Stimulated activated CD8-positive, alpha-beta memory T cell treated with anti-CD3 and anti-CD28 coated beads, Interleukin-4, amount 100 ng/mL, for 4 hours (primary cell): ENCODE results near the gene KRT82.
"Not testable (repeated sequence)": the region's sequence is repeated elsewhere in the genome, so short reads cannot be mapped to it uniquely, and the experiment has no call there.

Experiments
- DNase-seq, 2 donors: peaks; one replicate each; pipeline ENCODE4 v3.0.0-alpha.2; 2020; ENCODE audit warnings: low read depth in 2 of 2, low spot score in 1 of 2

KRT82 gene

GRCh38 chr12:52413202-52413601 is 7.1 kb upstream of the KRT82 start:
- no peak for DNase-seq

GRCh38 chr12:52411815-52412214 is 5.7 kb upstream of the KRT82 start:
- no peak for DNase-seq

GRCh38 chr12:52410589-52411248 is 4.6 kb upstream of the KRT82 start:
- DNase-seq, result not testable (repeated sequence)

GRCh38 chr12:52407918-52408317 is 1.8 kb upstream of the KRT82 start:
- no peak for DNase-seq

DNA sequence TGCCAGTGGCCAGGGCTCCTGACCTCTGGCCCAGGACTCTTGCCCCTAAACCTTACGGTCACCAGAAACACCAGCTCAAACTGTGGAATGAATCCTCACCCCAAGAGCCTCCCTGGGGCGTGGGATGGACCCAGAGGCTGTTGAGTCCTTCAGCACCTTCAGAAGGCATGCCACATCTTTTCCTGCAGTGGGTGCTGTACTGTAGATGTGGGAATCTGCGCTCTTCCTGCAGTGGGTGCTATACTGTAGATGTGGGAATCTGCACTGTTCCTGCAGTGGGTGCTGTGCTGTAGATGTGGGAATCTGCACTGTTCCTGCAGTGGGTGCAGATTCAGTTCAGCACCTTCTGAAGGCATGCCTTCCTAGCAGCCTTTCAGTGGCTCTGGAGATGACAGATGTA is 1.2 kb downstream of the KRT82 start:
- no peak for DNase-seq

DNA sequence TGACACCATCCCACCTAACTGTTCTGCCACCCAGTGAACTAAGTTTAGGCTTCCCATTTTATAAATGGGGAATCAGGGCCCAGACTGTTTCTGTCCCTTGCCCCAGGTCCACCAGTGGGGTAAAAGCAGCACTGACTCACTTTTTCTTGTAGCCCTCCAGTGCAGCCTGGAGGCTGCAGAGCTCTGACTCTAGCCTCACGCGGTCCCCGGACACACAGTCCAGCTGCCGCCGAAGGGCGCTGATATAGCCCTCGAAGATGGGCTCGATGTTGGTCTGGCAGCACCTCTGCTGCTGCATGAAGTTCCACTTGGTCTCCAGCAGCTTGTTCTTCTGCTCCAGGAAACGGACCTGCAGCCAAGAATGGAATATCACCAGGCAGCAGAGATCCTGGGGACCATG is 2.6 kb downstream of the KRT82 start:
- DNase-seq, result no peak

DNA sequence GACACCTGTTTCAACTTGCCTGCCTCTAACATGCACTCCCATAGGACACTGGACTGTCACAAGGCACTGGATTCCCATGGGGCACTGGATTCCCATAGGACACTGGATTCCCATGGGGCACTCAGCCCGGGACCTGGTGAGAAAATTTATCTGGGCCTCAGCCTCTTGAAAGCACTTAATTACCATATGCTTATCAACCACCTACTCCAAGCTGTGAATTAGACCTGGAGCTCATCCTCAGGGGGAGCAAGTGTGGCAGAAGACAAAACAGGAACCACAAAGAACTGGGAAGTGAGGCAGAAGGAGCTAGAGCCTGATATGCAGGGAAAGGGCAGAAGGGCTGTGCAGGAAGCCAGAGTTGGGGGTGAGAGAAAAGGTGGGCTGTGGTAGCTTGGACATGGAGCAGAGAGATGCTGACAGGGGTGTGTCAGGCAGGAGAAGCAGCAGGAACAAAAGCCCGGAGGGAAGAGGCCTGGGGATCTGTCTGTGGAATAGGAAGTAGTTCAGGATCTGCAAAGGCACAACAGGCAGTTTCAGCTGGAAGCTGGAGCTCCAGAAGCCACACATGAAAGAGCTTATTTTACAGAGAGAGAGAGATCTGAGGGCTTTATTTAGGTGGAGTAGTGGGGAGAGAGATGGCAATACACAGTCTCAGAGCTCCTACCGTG is 3.1 kb downstream of the KRT82 start:
- DNase-seq, result no peak

DNA sequence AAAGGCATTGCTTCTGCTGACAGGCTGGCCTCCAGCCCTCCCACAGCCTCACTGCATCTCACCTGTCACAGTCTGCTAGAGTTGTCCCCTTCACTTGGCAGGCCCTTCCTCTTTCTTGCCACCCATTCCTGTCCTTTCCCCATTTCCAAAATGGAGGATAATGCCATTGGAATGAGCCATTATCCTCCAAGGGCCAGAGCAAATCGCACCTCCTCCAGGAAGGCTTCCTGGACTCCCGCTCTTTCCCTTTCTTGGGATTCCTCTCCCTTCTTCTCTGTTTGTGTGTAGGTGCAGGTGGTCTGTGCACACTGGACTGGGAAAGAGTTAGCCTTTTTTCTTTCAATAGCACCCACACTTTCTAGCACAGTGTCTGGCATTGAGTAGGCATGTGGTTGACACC is 3.8 kb downstream of the KRT82 start:
- no peak for DNase-seq

- no peak for DNase-seq
These were observed 4.2 kb downstream of the KRT82 start for GRCh38 chr12:52401926-52402325.

DNA sequence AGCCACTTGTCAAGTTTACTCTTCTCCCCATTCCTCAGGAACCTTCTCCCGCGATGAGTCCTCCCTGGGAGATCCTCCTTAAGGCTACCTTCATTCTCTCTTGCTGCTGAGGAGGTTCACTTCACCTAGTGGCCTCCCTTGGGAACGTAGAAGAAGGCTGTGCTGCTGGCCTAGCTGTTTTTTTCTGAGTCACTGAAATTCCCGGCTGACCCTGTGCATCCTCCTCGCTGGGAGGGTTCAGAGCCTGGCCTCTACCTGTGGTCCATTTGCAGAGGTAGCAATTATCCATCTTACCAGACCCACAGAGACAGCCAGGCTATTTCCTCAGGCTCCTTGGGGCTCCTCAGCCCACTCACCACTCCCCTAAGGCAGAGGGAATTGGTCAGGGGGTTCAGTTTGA is 4.6 kb downstream of the KRT82 start:
- no peak for DNase-seq

GRCh38 chr12:52400906-52401305 is 5.2 kb downstream of the KRT82 start:
- no peak for DNase-seq

- DNase-seq, result no peak
These were observed 6.4 kb downstream of the KRT82 start for GRCh38 chr12:52399756-52400155.

- DNase-seq, result no peak
These were observed 8.0 kb downstream of the KRT82 start for GRCh38 chr12:52398176-52398575.

DNA sequence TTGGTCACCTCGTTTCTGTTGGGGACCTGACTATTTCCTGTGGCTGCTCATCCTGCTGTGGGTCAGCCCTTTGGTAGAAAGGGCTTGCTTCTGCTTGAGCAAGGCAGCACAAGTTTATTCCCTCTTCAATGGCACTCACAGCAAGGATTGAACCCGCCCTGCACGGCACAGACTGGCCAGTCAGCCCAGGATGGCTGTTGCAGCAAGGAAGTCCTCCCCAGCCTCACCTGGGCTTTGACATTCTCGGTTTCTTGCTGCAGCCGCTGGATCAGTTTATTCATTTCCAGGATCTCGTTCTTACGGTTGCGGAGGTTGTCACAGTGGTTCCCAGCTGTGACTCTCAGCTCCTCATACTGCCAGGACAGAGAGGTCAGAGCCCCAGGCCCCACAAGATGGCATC is 9.5 kb downstream of the KRT82 start:
- no peak for DNase-seq

GRCh38 chr12:52395761-52396434 is 10.2 kb downstream of the KRT82 start:
- DNase-seq, result no peak

- DNase-seq, result no peak
These were observed 11.2 kb downstream of the KRT82 start for GRCh38 chr12:52394836-52395405.

- DNase-seq, result no peak
These were observed 13.6 kb downstream of the KRT82 start for GRCh38 chr12:52392465-52393007.

DNA sequence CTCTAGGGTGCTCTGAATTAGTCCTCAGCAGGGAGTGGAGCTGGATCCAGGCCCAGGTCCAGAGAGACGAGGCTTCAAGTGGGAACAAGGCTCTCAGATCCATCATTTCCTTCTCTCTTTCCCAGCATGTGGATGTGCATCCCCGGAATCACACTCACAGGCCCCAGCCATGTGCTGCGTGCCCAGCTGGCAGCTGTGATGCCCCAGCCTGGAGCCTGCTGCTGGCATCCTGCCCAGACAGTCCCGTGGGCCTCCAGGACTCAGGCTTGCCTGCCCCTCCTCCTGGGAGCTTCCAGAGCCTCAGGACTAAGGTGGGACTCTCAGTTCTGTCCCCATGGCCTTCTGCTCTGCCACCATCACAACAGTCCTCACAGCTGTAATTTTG is 14.5 kb downstream of the KRT82 start:
- no peak for DNase-seq

DNA sequence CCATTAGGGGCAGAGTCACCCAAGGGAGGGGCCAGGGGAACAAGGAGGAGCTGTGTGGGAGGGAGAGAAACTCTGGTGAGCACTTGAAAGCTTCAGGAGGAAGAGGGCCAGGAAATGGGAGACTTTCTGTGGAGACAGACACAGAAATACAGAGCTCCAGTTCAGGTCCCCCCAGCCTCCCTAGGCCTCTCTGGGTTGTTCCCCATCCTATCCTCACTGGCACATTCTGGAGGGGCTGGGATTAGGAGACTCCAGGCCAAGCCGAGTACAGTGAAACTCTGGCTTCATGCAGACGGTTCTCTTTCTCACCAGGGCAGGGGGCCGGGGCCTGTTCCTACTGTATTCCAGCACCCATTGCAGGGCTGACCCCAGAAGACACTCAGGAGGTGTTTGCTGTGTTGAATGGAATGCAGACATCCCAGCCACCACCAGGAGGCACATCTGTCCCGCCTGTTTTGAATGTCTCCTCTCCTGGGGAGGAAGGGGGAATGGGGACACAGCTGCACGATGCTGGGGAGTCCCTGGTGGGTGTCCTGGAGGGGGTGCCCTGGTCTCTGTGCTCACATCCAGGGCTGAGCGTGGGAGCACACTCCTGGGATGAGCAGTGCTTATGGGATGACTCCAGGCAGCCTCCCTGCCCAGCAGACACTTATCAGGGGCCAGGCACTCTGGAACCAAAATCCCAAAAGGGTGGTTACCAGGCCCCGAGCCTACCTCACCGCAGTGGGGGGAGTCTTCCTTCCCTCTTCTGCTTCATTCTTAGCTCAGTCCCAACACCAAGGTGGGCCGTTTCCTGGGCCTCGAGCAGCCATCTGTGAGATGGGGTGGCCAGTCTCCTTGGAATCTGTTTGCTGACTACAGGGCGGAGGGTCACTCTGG is 15.2 kb downstream of the KRT82 start:
- no peak for DNase-seq

DNA sequence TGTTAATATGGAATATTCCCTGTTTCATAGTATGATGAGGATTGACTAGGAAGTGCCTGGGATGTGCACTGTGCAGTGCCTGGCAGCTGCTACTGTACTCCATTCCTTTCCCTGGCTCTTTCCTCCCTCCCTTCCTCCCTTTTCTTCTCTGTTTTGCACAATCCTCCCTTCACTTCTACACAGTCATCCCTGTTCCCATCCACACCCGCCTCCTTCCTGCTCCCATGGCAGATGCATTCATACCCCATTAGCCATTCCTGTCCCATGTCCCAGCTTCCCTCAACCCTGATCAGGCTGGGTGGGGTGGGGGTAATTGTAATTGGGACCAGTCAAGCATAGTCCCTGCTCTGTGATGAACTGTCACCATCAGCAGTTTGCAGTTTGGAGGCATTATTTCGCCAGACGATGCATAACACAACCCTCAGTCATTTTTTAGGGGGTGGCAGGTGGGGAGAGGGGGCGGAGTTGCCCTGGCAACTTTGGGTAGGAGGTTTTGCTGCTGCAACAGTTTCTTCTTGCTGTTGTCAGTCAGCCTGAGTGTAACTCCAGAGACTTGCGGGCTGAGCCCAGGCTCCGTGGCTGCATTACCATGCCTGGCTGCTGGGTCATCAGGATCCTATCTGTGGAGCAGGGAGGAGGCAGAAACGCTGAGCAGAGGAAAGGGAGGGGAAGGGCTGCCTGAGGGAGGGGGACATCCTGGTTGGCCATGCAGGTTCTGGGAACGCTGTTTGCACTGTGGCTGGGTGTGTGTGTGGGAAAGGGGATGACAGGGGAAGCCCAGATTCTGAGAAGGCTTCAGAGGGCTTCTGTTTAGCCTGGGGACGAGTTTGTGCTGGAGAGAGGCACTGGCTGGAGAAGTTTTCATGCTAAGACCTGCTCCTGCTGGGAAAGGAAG is 16.6 kb downstream of the KRT82 start:
- DNase-seq, result no peak
